ENCODE results near the gene YKT6. TPM values are rescaled to one million over a fixed set of nuclear protein-coding genes. Genes with fewer than 3 reads are reported as not detected.

YKT6 gene
- total RNA-seq, 1 experiment from 2014 or later = 142 TPM

DNA sequence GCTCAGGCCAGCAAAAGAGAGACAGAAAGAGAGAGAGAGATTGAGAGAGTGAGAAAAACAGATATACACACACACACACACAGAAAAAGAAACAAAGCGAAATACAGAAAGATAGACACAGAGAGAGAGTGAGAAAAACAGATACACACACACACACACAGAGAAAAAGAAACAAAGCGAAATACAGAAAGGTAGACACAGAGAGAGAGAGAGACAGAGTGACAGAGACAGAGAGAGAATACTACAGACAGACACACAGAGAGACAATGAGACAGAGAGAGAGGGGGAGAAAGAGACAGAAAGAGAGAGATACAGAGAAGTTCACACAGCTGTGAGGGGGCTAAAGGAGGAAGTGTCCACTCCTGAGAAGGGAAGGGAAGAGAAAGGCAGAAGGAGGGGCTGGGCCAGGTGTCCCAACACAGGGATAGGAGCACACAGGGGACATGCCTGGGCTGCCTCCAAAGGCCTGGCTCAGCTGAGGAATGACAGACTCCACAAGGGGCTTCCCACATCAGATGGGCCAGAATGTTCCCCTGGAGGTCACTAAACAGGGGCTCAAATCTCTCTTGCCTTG, 15.8 kb upstream of the YKT6 start:
- POLR2A ChIA-PET (ENCODE audit: unreplicated experiment) = interaction anchor here (0.6 kb wide), 1 partner anchor 131 kb away, joined by 4 read pairs; no protein-coding TSS in a partner anchor
- CTCF ChIA-PET = no interaction called here
- peak overlapping the region; percentile 65 for H3K4me2 ChIP-seq
- no peaks in the 10 kb centered on the region for H3K36me3 ChIP-seq (ENCODE audit: low read depth)
- no peak overlapping the region; the same call in 1 of the 2 replicates for H2AFZ ChIP-seq
- peaks cover 45% of the 10 kb centered on the region for H3K4me1 ChIP-seq (replicated peaks; ENCODE audit: insufficient read depth)
- H3K9me2 ChIP-seq (ENCODE audit: insufficient read depth) = no peaks in the 10 kb centered on the region
- no peak for DNase-seq
- H4K20me1 ChIP-seq (ENCODE audit: insufficient read depth) = no peaks in the 10 kb centered on the region
- intact Hi-C loops (cut with micrococcal nuclease; ENCODE audit: unreplicated experiment) = loop anchor here (1.0 to 5.0 kb wide), 3 partner anchors 22 to 103 kb away; partner anchors contain the start of gene POLM
- H3K79me2 ChIP-seq (ENCODE audit: low read depth) = no peaks in the 10 kb centered on the region
- peak overlapping the region; percentile 35 for H3K27ac ChIP-seq
- H3K4me3 ChIP-seq = 0 out of 2 replicates have a peak overlapping the region, but pooled peaks have one; percentile 17
- TF ChIP-seq, protein P1, sequence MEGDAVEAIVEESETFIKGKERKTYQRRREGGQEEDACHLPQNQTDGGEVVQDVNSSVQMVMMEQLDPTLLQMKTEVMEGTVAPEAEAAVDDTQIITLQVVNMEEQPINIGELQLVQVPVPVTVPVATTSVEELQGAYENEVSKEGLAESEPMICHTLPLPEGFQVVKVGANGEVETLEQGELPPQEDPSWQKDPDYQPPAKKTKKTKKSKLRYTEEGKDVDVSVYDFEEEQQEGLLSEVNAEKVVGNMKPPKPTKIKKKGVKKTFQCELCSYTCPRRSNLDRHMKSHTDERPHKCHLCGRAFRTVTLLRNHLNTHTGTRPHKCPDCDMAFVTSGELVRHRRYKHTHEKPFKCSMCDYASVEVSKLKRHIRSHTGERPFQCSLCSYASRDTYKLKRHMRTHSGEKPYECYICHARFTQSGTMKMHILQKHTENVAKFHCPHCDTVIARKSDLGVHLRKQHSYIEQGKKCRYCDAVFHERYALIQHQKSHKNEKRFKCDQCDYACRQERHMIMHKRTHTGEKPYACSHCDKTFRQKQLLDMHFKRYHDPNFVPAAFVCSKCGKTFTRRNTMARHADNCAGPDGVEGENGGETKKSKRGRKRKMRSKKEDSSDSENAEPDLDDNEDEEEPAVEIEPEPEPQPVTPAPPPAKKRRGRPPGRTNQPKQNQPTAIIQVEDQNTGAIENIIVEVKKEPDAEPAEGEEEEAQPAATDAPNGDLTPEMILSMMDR (conservative IDR thresholded peaks at IDR 0.05) = no peak
- TF ChIP-seq EZH2 (IDR thresholded peaks at IDR 0.05; ENCODE audit: low read depth) = no peak
- peaks cover 31% of the 10 kb centered on the region for H3F3A ChIP-seq (ENCODE audit: insufficient read depth, low read depth)
- H3K27me3 ChIP-seq (ENCODE audit: insufficient read depth, low read depth) = no peaks in the 10 kb centered on the region
- H3K9me3 ChIP-seq (ENCODE audit: insufficient read depth, low read depth) = peaks cover 5% of the 10 kb centered on the region
- BruUV-seq (replicated peaks) = no TSS peak

DNA sequence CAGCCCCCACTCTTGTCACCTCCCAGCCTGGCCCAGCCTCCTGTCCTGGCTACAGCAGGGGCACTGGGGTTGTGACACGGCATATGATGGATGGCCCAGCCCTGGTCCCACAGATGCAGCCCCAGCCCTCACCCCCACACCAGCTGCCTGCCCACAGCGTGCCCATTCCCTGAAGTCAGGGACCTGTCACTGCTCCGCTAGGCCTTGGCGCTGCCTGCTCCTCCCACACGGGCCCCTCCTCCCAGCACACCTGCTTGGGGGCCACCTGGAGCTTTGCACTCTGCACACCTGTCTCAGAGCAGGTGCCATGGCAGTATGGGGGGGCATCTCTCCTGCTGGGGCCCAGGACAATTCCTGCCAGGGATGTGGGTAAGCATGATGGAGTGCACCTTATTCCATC, 15.0 kb upstream of the YKT6 start:
- Histone ChIP-seq H3K27me3 (ENCODE audit: insufficient read depth, low read depth) (no peaks in the 10 kb centered on the region), H4K20me1 (ENCODE audit: insufficient read depth) (no peaks in the 10 kb centered on the region), H3K4me1 (replicated peaks; ENCODE audit: insufficient read depth) (peaks cover 38% of the 10 kb centered on the region), H3K4me2 (peak overlapping the region; percentile 65; the same call in 1 of the 2 replicates), H3F3A (ENCODE audit: insufficient read depth, low read depth) (peaks cover 25% of the 10 kb centered on the region; the same call in 1 of the 2 replicates), H3K36me3 (ENCODE audit: low read depth) (no peaks in the 10 kb centered on the region), H3K9me2 (ENCODE audit: insufficient read depth) (no peaks in the 10 kb centered on the region), H3K27ac (no peak overlapping the region), H3K79me2 (ENCODE audit: low read depth) (no peaks in the 10 kb centered on the region), H2AFZ (no peak overlapping the region), H3K4me3 (no peak overlapping the region), H3K9me3 (ENCODE audit: insufficient read depth, low read depth) (peaks cover 5% of the 10 kb centered on the region)
- DNase-seq = no peak
- TF ChIP-seq, protein P1 (conservative IDR thresholded peaks at IDR 0.05) = no peak
- no peak for TF ChIP-seq EZH2 (IDR thresholded peaks at IDR 0.05; ENCODE audit: low read depth)
- BruUV-seq (replicated peaks) = no TSS peak
- ChIA-PET CTCF (interaction anchor here (0.5 kb wide), 1 partner anchor 118 kb away, joined by 3 read pairs; no protein-coding TSS in a partner anchor), POLR2A (ENCODE audit: unreplicated experiment) (interaction anchor here (0.6 kb wide), 1 partner anchor 132 kb away, joined by 4 read pairs; no protein-coding TSS in a partner anchor)
- intact Hi-C loops (cut with micrococcal nuclease; ENCODE audit: unreplicated experiment) = no loop called here

- H3F3A ChIP-seq (ENCODE audit: insufficient read depth, low read depth) = peaks cover 19% of the 10 kb centered on the region; the same call in 1 of the 2 replicates
- ChIA-PET POLR2A (ENCODE audit: unreplicated experiment) (no interaction called here), CTCF (no interaction called here)
- intact Hi-C loops (cut with micrococcal nuclease; ENCODE audit: unreplicated experiment) = no loop called here
- H3K27ac ChIP-seq = no peak overlapping the region
- no peaks in the 10 kb centered on the region for H3K79me2 ChIP-seq (ENCODE audit: low read depth)
- no peak overlapping the region for H2AFZ ChIP-seq
- no peaks in the 10 kb centered on the region for H4K20me1 ChIP-seq (ENCODE audit: insufficient read depth)
- H3K36me3 ChIP-seq (ENCODE audit: low read depth) = no peaks in the 10 kb centered on the region
- peaks cover 5% of the 10 kb centered on the region; the same call in 1 of the 2 replicates for H3K9me3 ChIP-seq (ENCODE audit: insufficient read depth, low read depth)
- H3K4me1 ChIP-seq (replicated peaks; ENCODE audit: insufficient read depth) = peaks cover 29% of the 10 kb centered on the region
- no peak for DNase-seq
- no peaks in the 10 kb centered on the region for H3K9me2 ChIP-seq (ENCODE audit: insufficient read depth)
- H3K4me3 ChIP-seq = no peak overlapping the region
- no TSS peak for BruUV-seq (replicated peaks)
- TF ChIP-seq EZH2 (IDR thresholded peaks at IDR 0.05; ENCODE audit: low read depth) = no peak
- TF ChIP-seq, protein P1 (conservative IDR thresholded peaks at IDR 0.05) = no peak
- no peaks in the 10 kb centered on the region for H3K27me3 ChIP-seq (ENCODE audit: insufficient read depth, low read depth)
- H3K4me2 ChIP-seq = no peak overlapping the region
These were observed 14.0 kb upstream of the YKT6 start for GRCh38 chr7:44186736-44187135.

Measured in PC-9 (cell line).